ENCODE data around the gene TMEM91.

GRCh38 chr19:41351339-41352245 lies 24.7 kb upstream of the TMEM91 start:
- no peak for TF ChIP-seq CTCF (IDR thresholded peaks at IDR 0.05; ENCODE audit: poor library complexity, severe bottlenecking)
- TF ChIP-seq EZH2 (IDR thresholded peaks at IDR 0.05; ENCODE audit: borderline replicate concordance, insufficient read depth, low read length, poor library complexity, severe bottlenecking): no peak
- no peak for TF ChIP-seq POLR2AphosphoS5 (IDR thresholded peaks at IDR 0.05)
- no peak for TF ChIP-seq TAF1 (IDR thresholded peaks at IDR 0.05; ENCODE audit: low read depth)

Measured in neural cell (in vitro differentiated cells).